H9 (cell line): ENCODE results near the gene VSIG2. TPM values are rescaled to one million over a fixed set of nuclear protein-coding genes. Genes with fewer than 3 reads are reported as not detected.

Source experiments
- DNase-seq: peaks from one replicate; pipeline ENCODE4 v3.0.0-alpha.2; 2017
- H2AFZ ChIP-seq: one replicate; pipeline ENCODE4 v1.6.1; 2013; ENCODE audit warnings: mild to moderate bottlenecking, low read length, control low read depth, moderate library complexity
- H2AK5ac ChIP-seq: 2 replicates; pipeline ENCODE4 v1.6.1; 2013; ENCODE audit warnings: low read length, control low read depth, mixed read lengths; ENCODE audit not compliant: insufficient read length
- H2BK120ac ChIP-seq: one replicate; pipeline ENCODE4 v1.6.1; 2013; ENCODE audit warnings: low read depth, mild to moderate bottlenecking, low read length, control low read depth, inconsistent platforms; ENCODE audit not compliant: poor library complexity, severe bottlenecking
- H2BK12ac ChIP-seq: 2 replicates; pipeline ENCODE4 v1.6.1; 2013; ENCODE audit warnings: low read length, control low read depth, mixed read lengths, low read depth; ENCODE audit not compliant: insufficient read length
- H2BK15ac ChIP-seq: 2 replicates; pipeline ENCODE4 v1.6.1; 2013; ENCODE audit warnings: low read depth, low read length, control low read depth
- H2BK20ac ChIP-seq: one replicate; pipeline ENCODE4 v1.6.1; 2013; ENCODE audit warnings: low read depth, mild to moderate bottlenecking, low read length, control low read depth, inconsistent platforms; ENCODE audit not compliant: poor library complexity, severe bottlenecking
- H2BK5ac ChIP-seq: 2 replicates; pipeline ENCODE4 v1.6.1; 2013; ENCODE audit warnings: low read length, control low read depth, mixed read lengths; ENCODE audit not compliant: insufficient read length
- H3K14ac ChIP-seq: 2 replicates; pipeline ENCODE4 v1.6.1; 2013; ENCODE audit warnings: low read length, control low read depth; ENCODE audit not compliant: insufficient read depth
- H3K18ac ChIP-seq: 2 replicates; pipeline ENCODE4 v1.6.1; 2013; ENCODE audit warnings: low read depth, mild to moderate bottlenecking, mixed read lengths, low read length, control low read depth; ENCODE audit not compliant: insufficient read length
- H3K23ac ChIP-seq: 2 replicates; pipeline ENCODE4 v1.6.1; 2013; ENCODE audit warnings: low read length, control low read depth, mixed read lengths, low read depth; ENCODE audit not compliant: insufficient read length
- H3K23me2 ChIP-seq: 2 replicates; pipeline ENCODE4 v1.6.1; 2013; ENCODE audit warnings: low read depth, mild to moderate bottlenecking, mixed read lengths, low read length, control low read depth; ENCODE audit not compliant: insufficient read length, poor library complexity, severe bottlenecking
- H3K27ac ChIP-seq: 2 replicates; pipeline ENCODE4 v1.5.1; 2013; ENCODE audit warnings: low read length, control low read depth, mixed read lengths, low read depth; ENCODE audit not compliant: insufficient read length
- H3K27me3 ChIP-seq: 2 replicates; pipeline ENCODE4 v1.6.1; 2013; ENCODE audit warnings: low read length, control low read depth, inconsistent platforms; ENCODE audit not compliant: insufficient read depth
- H3K4ac ChIP-seq: 2 replicates; pipeline ENCODE4 v1.6.1; 2013; ENCODE audit warnings: low read depth, mild to moderate bottlenecking, control low read depth, inconsistent platforms, low read length, moderate library complexity
- H3K4me1 ChIP-seq: 2 replicates; pipeline ENCODE4 v1.6.1; 2013; ENCODE audit warnings: low read length, control low read depth, inconsistent platforms; ENCODE audit not compliant: insufficient read depth
- H3K4me2 ChIP-seq: 2 replicates; pipeline ENCODE4 v1.6.1; 2013; ENCODE audit warnings: low read length, control low read depth, mixed read lengths; ENCODE audit not compliant: insufficient read length, insufficient read depth
- H3K56ac ChIP-seq: 2 replicates; pipeline ENCODE4 v1.6.1; 2013; ENCODE audit warnings: low read depth, mild to moderate bottlenecking, mixed read lengths, low read length, control low read depth; ENCODE audit not compliant: insufficient read length
- H3K79me1 ChIP-seq: 2 replicates; pipeline ENCODE4 v1.6.1; 2013; ENCODE audit warnings: low read depth, mild to moderate bottlenecking, moderate library complexity, low read length, control low read depth, inconsistent platforms; ENCODE audit not compliant: insufficient read depth, poor library complexity, severe bottlenecking
- H3K79me2 ChIP-seq: 2 replicates; pipeline ENCODE4 v1.6.1; 2013; ENCODE audit warnings: low read length, control low read depth, inconsistent platforms; ENCODE audit not compliant: insufficient read depth
- H3K9ac ChIP-seq: 2 replicates; pipeline ENCODE4 v1.6.1; 2013; ENCODE audit warnings: low read length, control low read depth, mixed read lengths; ENCODE audit not compliant: insufficient read length; ENCODE audit errors: extremely low read depth
- H3K9me3 ChIP-seq: one replicate; pipeline ENCODE4 v1.6.1; 2013; ENCODE audit warnings: low read depth, low read length, inconsistent platforms; ENCODE audit not compliant: control insufficient read depth
- H3T11ph ChIP-seq: one replicate; pipeline ENCODE4 v1.6.1; 2013; ENCODE audit warnings: mild to moderate bottlenecking, low read length, control low read depth, inconsistent platforms
- H4K20me1 ChIP-seq: one replicate; pipeline ENCODE4 v1.6.1; 2013; ENCODE audit not compliant: control insufficient read depth, insufficient read length, insufficient read depth
- H4K5ac ChIP-seq: 2 replicates; pipeline ENCODE4 v1.6.1; 2013; ENCODE audit warnings: low read depth, mild to moderate bottlenecking, mixed read lengths, low read length, control low read depth; ENCODE audit not compliant: insufficient read length
- H4K8ac ChIP-seq: replicated peaks from 2 replicates; pipeline ENCODE4 v1.6.1; 2013; ENCODE audit warnings: low read length, control low read depth, mixed read lengths, low read depth; ENCODE audit not compliant: insufficient read length
- H4K91ac ChIP-seq: 2 replicates; pipeline ENCODE4 v1.6.1; 2013; ENCODE audit warnings: low read depth, mild to moderate bottlenecking, moderate library complexity, mixed read lengths, low read length, control low read depth; ENCODE audit not compliant: insufficient read length
- H3K27ac Mint-ChIP-seq, 3 experiments: 2 replicates in 2 of 3; 3 replicates in 1 of 3; pipeline ENCODE4 v1.8.0; 2020 to 2021; ENCODE audit warnings: mixed read lengths in 3 of 3, mild to moderate bottlenecking in 1 of 3, moderate library complexity in 1 of 3
- H3K27me3 Mint-ChIP-seq: 2 replicates; pipeline ENCODE4 v1.8.0; 2021; ENCODE audit warnings: low read depth, mild to moderate bottlenecking, moderate library complexity, mixed read lengths
- H3K36me3 Mint-ChIP-seq, 3 experiments: 2 replicates in 2 of 3; 3 replicates in 1 of 3; pipeline ENCODE4 v1.8.0; 2020 to 2021; ENCODE audit warnings: low read depth in 3 of 3, mixed read lengths in 3 of 3; ENCODE audit not compliant: insufficient read depth in 1 of 3
- H3K4me1 Mint-ChIP-seq, 2 experiments: 2 replicates each; pipeline ENCODE4 v1.8.0; 2020; ENCODE audit warnings: mixed read lengths in 2 of 2
- H3K4me3 Mint-ChIP-seq, 2 experiments: 2 replicates in 1 of 2; 3 replicates in 1 of 2; pipeline ENCODE4 v1.8.0; 2020 to 2021; ENCODE audit warnings: mild to moderate bottlenecking in 2 of 2, mixed read lengths in 2 of 2, moderate library complexity in 1 of 2
- H3K9me3 Mint-ChIP-seq, 2 experiments: 2 replicates in 1 of 2; 3 replicates in 1 of 2; pipeline ENCODE4 v1.8.0; 2020; ENCODE audit warnings: mild to moderate bottlenecking in 2 of 2, mixed read lengths in 2 of 2, moderate library complexity in 1 of 2
- WGBS: extraction: QIAGEN DNeasy Blood & Tissue Kit; methylation state at CpG from one replicate; pipeline ENCODE4 v1.1.7; 2013; ENCODE audit warnings: missing lambda C conversion rate, low lambda C conversion rate, mixed read lengths; ENCODE audit not compliant: insufficient read length; ENCODE audit errors: extremely low coverage; 5-methylcytosine and 5-hydroxymethylcytosine counted together
- total RNA-seq: library from RNA; stranded (reverse); gene quantifications from 2 replicates; pipeline ENCODE4 v1.2.1, GENCODE V29; 2021
- TF ChIP-seq, protein P1 (sequence below): fragments of 200-600 bp; sonication (generic); conservative IDR thresholded peaks from 3 replicates; pipeline ENCODE4 v1.8.0; 2021; ENCODE audit warnings: antibody characterized with exemption, mild to moderate bottlenecking

Gene VSIG2
- total RNA-seq, 1 experiment from 2014 or later, result not detected

DNA sequence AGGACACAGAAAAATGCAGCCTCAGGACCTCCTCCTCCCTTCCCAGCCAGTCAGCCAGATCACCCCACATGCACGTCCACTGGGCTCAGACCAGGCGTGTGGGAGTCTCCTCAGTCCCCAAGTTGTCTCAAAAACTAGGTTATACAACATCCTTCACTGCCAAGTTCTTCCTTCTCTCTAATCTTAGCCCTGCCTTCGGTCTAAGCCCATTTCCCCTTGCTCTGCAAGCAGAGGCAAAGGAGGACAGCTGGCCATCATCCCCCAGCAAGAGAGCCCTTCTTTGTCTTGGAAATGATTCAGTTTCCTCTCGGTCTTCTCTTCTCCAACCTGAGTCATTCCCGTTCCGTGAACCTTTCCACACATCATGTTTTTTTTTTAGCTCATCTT, 26.3 kb downstream of the VSIG2 start:
- Histone ChIP-seq H2AFZ (no peak overlapping the region), H4K20me1 (no peaks in the 10 kb centered on the region), H3K9me3 (no peaks in the 10 kb centered on the region), H3K18ac (no peak overlapping the region), H3K9ac (no peak overlapping the region), H2BK12ac (no peak overlapping the region), H3K27me3 (peaks cover 17% of the 10 kb centered on the region; the same call in 1 of the 2 replicates), H2AK5ac (no peak overlapping the region), H3K23ac (no peak overlapping the region), H3K4me2 (peak overlapping the region; percentile 30), H4K91ac (no peak overlapping the region), H3K27ac (no peak overlapping the region), H3T11ph (no peak overlapping the region), H4K8ac (no peak overlapping the region), H3K14ac (peak overlapping the region; percentile 64), H2BK20ac (no peak overlapping the region), H3K56ac (no peak overlapping the region), H3K79me1 (no peaks in the 10 kb centered on the region), H4K5ac (no peak overlapping the region), H2BK5ac (no peak overlapping the region), H2BK15ac (no peak overlapping the region), H3K79me2 (no peaks in the 10 kb centered on the region), H2BK120ac (no peak overlapping the region), H3K4ac (no peak overlapping the region), H3K4me1 (peaks cover 11% of the 10 kb centered on the region), H3K23me2 (no peaks in the 10 kb centered on the region)
- Mint-ChIP-seq H3K4me1 (peaks cover 42 to 47% of the 10 kb centered on the region in 2 experiments), H3K4me3 (peak overlapping the region; percentile 7 to 27; a peak in 4 of 5 replicates), H3K9me3 (no peaks in the 10 kb centered on the region; a peak in 1 of 5 replicates), H3K27ac (peak overlapping the region in 2 of 3 experiments; percentile 3 to 37; a peak in 3 of 7 replicates), H3K36me3 (no peaks in the 10 kb centered on the region; a peak in 1 of 7 replicates), H3K27me3 (peaks cover 52% of the 10 kb centered on the region)
- TF ChIP-seq, protein P1, sequence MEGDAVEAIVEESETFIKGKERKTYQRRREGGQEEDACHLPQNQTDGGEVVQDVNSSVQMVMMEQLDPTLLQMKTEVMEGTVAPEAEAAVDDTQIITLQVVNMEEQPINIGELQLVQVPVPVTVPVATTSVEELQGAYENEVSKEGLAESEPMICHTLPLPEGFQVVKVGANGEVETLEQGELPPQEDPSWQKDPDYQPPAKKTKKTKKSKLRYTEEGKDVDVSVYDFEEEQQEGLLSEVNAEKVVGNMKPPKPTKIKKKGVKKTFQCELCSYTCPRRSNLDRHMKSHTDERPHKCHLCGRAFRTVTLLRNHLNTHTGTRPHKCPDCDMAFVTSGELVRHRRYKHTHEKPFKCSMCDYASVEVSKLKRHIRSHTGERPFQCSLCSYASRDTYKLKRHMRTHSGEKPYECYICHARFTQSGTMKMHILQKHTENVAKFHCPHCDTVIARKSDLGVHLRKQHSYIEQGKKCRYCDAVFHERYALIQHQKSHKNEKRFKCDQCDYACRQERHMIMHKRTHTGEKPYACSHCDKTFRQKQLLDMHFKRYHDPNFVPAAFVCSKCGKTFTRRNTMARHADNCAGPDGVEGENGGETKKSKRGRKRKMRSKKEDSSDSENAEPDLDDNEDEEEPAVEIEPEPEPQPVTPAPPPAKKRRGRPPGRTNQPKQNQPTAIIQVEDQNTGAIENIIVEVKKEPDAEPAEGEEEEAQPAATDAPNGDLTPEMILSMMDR, result no peak
- no CpG with 5 or more reads among the region's 6 CpGs for WGBS
- DNase-seq, result no peak
